ENCODE data around the gene CREB3L1.

CREB3L1 gene

GRCh38 chr11:46315033-46315738, 37.7 kb downstream of the CREB3L1 start:
- H3K4me3 ChIP-seq (ENCODE audit: low read depth, low read length) = no peak overlapping the region
- no peak for DNase-seq (ENCODE audit: low read depth)

- no peak overlapping the region for H3K4me3 ChIP-seq (ENCODE audit: low read depth, low read length)
- DNase-seq (ENCODE audit: low read depth) = no peak
Measured at GRCh38 chr11:46315783-46316563, 38.5 kb downstream of the CREB3L1 start.

GRCh38 chr11:46319074-46319453, 41.6 kb downstream of the CREB3L1 start:
- H3K4me3 ChIP-seq (ENCODE audit: low read depth, low read length) = no peak overlapping the region
- no peak for DNase-seq (ENCODE audit: low read depth)

- H3K4me3 ChIP-seq (ENCODE audit: low read depth, low read length) = no peak overlapping the region
- DNase-seq (ENCODE audit: low read depth) = no peak
Measured at GRCh38 chr11:46321757-46322156, 44.3 kb downstream of the CREB3L1 start.

GRCh38 chr11:46322759-46323158, 45.3 kb downstream of the CREB3L1 start:
- H3K4me3 ChIP-seq (ENCODE audit: low read depth, low read length) = no peak overlapping the region
- no peak for DNase-seq (ENCODE audit: low read depth)

- no peak for DNase-seq (ENCODE audit: low read depth)
- no peak overlapping the region for H3K4me3 ChIP-seq (ENCODE audit: low read depth, low read length)
Measured at GRCh38 chr11:46326813-46327416, 49.5 kb downstream of the CREB3L1 start.

GRCh38 chr11:46327829-46328228, 50.4 kb downstream of the CREB3L1 start:
- H3K4me3 ChIP-seq (ENCODE audit: low read depth, low read length) = no peak overlapping the region
- DNase-seq (ENCODE audit: low read depth) = no peak

- no peak overlapping the region for H3K4me3 ChIP-seq (ENCODE audit: low read depth, low read length)
- DNase-seq (ENCODE audit: low read depth) = no peak
Measured at GRCh38 chr11:46330154-46330553, 52.7 kb downstream of the CREB3L1 start.

GRCh38 chr11:46330563-46331281, 53.3 kb downstream of the CREB3L1 start:
- no peak overlapping the region for H3K4me3 ChIP-seq (ENCODE audit: low read depth, low read length)
- DNase-seq (ENCODE audit: low read depth) = no peak

GRCh38 chr11:46331282-46331984, 54.0 kb downstream of the CREB3L1 start:
- no peak for DNase-seq (ENCODE audit: low read depth)

GRCh38 chr11:46332093-46332567, 54.7 kb downstream of the CREB3L1 start:
- DNase-seq (ENCODE audit: low read depth) = no peak

More at GRCh38 chr11:46331282-46331984, 54.0 kb downstream of the CREB3L1 start:
- no peak overlapping the region for H3K4me3 ChIP-seq (ENCODE audit: low read depth, low read length)

GRCh38 chr11:46332568-46333393, 55.3 kb downstream of the CREB3L1 start:
- H3K4me3 ChIP-seq (ENCODE audit: low read depth, low read length) = peak overlapping the region; percentile 38
- DNase-seq (ENCODE audit: low read depth) = no peak

More at GRCh38 chr11:46332093-46332567, 54.7 kb downstream of the CREB3L1 start:
- peak overlapping the region; percentile 38 for H3K4me3 ChIP-seq (ENCODE audit: low read depth, low read length)

- DNase-seq (ENCODE audit: low read depth) = no peak
- H3K4me3 ChIP-seq (ENCODE audit: low read depth, low read length) = peak overlapping the region; percentile 38
Measured at GRCh38 chr11:46333394-46333947, 56.0 kb downstream of the CREB3L1 start.

GRCh38 chr11:46334211-46334610, 56.7 kb downstream of the CREB3L1 start:
- H3K4me3 ChIP-seq (ENCODE audit: low read depth, low read length) = no peak overlapping the region
- no peak for DNase-seq (ENCODE audit: low read depth)

GRCh38 chr11:46335271-46335670, 57.8 kb downstream of the CREB3L1 start:
- no peak for DNase-seq (ENCODE audit: low read depth)
- no peak overlapping the region for H3K4me3 ChIP-seq (ENCODE audit: low read depth, low read length)

- DNase-seq (ENCODE audit: low read depth) = no peak
- no peak overlapping the region for H3K4me3 ChIP-seq (ENCODE audit: low read depth, low read length)
Measured at GRCh38 chr11:46335890-46336562, 58.6 kb downstream of the CREB3L1 start.

GRCh38 chr11:46336563-46337180, 59.2 kb downstream of the CREB3L1 start:
- no peak for DNase-seq (ENCODE audit: low read depth)
- H3K4me3 ChIP-seq (ENCODE audit: low read depth, low read length) = no peak overlapping the region
